A549 (cell line): ENCODE results near the gene CSE1L. TPM values are rescaled to one million over a fixed set of nuclear protein-coding genes. Genes with fewer than 3 reads are reported as not detected.
"Not testable (repeated sequence)": the region's sequence is repeated elsewhere in the genome, so short reads cannot be mapped to it uniquely, and the experiment has no call there.

Experiments
- ATAC-seq, 2 experiments: fragments of 200-7000 bp in 1 of 2; fragments of >200 bp in 1 of 2; cut with Nextera tagmentation in 1 of 2; cut with Tn5 transposase in 1 of 2; 3 replicates each; pipeline versions ENCODE4 v1.8.0 to v1.9.1; 2018 to 2020; ENCODE audit warnings: mild to moderate bottlenecking in 1 of 2, moderate library complexity in 1 of 2
- CTCF ChIA-PET: fragments of 300-600 bp; sonication (Branson Sonifier 250); formaldehyde crosslinking; extraction: SDS; loops from one replicate; lab custom pipeline; 2021; ENCODE audit warnings: antibody characterized with exemption, inconsistent platforms; lab: Yijun Ruan, JAX
- POLR2A ChIA-PET: fragments of 350-600 bp; formaldehyde crosslinking; extraction: SDS; loops from one replicate; lab custom pipeline; 2021; ENCODE audit warnings: antibody characterized with exemption, inconsistent platforms; lab: Yijun Ruan, JAX
- DNase-seq, 2 experiments: peaks; one replicate each; pipeline versions ENCODE4 v3.0.0 to v3.0.0-alpha.2; 2011 to 2016; ENCODE audit warnings: low read depth in 1 of 2, low spot score in 1 of 2
- FAIRE-seq: peaks from 2 replicates; lab custom pipeline; 2011; peaks lifted over from hg19 to GRCh38; lab: Jason Lieb, UNC
- H3K27ac ChIP-seq, 2 experiments: fragments of >200 bp; sonication (Bioruptor Twin); formaldehyde crosslinking; 3 replicates each; pipeline ENCODE4 v1.5.1; 2016 to 2017
- H3K4me1 ChIP-seq: fragments of >200 bp; sonication (Bioruptor Twin); formaldehyde crosslinking; 3 replicates; pipeline ENCODE4 v1.6.1; 2016
- H3K4me2 ChIP-seq: fragments of >200 bp; sonication (Bioruptor Twin); formaldehyde crosslinking; 3 replicates; pipeline ENCODE4 v1.6.1; 2016
- H3K4me3 ChIP-seq: fragments of >200 bp; sonication (Bioruptor Twin); formaldehyde crosslinking; 3 replicates; pipeline ENCODE4 v1.5.1; 2016
- H3K9me3 ChIP-seq: fragments of >200 bp; sonication (Bioruptor Twin); formaldehyde crosslinking; 3 replicates; pipeline ENCODE4 v1.6.1; 2016
- CTCF ChIP-seq: fragments of >200 bp; sonication (Bioruptor Twin); formaldehyde crosslinking; IDR thresholded peaks from 3 replicates; pipeline ENCODE4 v1.5.1; 2016
- FOSL2 ChIP-seq, 2 experiments: fragments of 450-650 bp in 1 of 2; fragments of >200 bp in 1 of 2; sonication (Bioruptor Twin) in 1 of 2; formaldehyde crosslinking; IDR thresholded peaks; 2 replicates each; pipeline versions ENCODE4 v1.5.0 to v1.6.1; 2016 to 2020; ENCODE audit warnings: mild to moderate bottlenecking in 1 of 2, moderate library complexity in 1 of 2
- HEYL ChIP-seq: fragments of 250-450 bp; sonication (Bioruptor Pico); IDR thresholded peaks from 2 replicates; pipeline ENCODE4 v1.8.0; 2021; ENCODE audit warnings: mild to moderate bottlenecking, moderate library complexity
- HOXA7 ChIP-seq: fragments of 250-450 bp; sonication (Bioruptor Pico); IDR thresholded peaks from 2 replicates; pipeline ENCODE4 v1.5.0; 2020; ENCODE audit warnings: mild to moderate bottlenecking, moderate library complexity
- JUNB ChIP-seq: fragments of >200 bp; sonication (Bioruptor Twin); formaldehyde crosslinking; IDR thresholded peaks from 2 replicates; pipeline ENCODE4 v1.6.1; 2016
- MAFK ChIP-seq: fragments of 450-650 bp; IDR thresholded peaks from 2 replicates; pipeline ENCODE4 v1.6.1; 2014; ENCODE audit not compliant: partially characterized antibody
- MYC ChIP-seq: IDR thresholded peaks from 2 replicates; pipeline ENCODE4 v1.6.1; 2012; ENCODE audit warnings: mild to moderate bottlenecking, inconsistent platforms, low read length, improper control_type of control experiment, borderline replicate concordance
- NFE2L2 ChIP-seq: fragments of 150-350 bp; conservative IDR thresholded peaks from 2 replicates; pipeline ENCODE4 v1.6.1; 2014; ENCODE audit warnings: low read length
- NR3C1 ChIP-seq: fragments of >200 bp; sonication (Bioruptor Twin); formaldehyde crosslinking; IDR thresholded peaks from 3 replicates; pipeline ENCODE4 v1.6.1; 2017
- RAD21 ChIP-seq, 2 experiments: fragments of >200 bp in 1 of 2; sonication (Bioruptor Twin) in 1 of 2; formaldehyde crosslinking in 1 of 2; IDR thresholded peaks in 1 of 2; conservative IDR thresholded peaks in 1 of 2; 2 replicates in 1 of 2; 3 replicates in 1 of 2; pipeline ENCODE4 v1.6.1; 2012 to 2018; ENCODE audit warnings: inconsistent platforms in 1 of 2
- RARB ChIP-seq: fragments of 250-450 bp; sonication (Bioruptor Pico); IDR thresholded peaks from 2 replicates; pipeline ENCODE4 v1.8.0; 2021; ENCODE audit warnings: mild to moderate bottlenecking, moderate library complexity
- RCOR1 ChIP-seq: fragments of 150-350 bp; IDR thresholded peaks from 2 replicates; pipeline ENCODE4 v1.6.1; 2014; ENCODE audit warnings: antibody characterized with exemption, low read length, low read depth
- REST ChIP-seq: fragments of 200-600 bp; sonication (generic); IDR thresholded peaks from 2 replicates; pipeline ENCODE4 v1.6.1; 2016; ENCODE audit warnings: antibody characterized with exemption, mild to moderate bottlenecking, moderate library complexity
- SMC3 ChIP-seq: fragments of >200 bp; sonication (Bioruptor Twin); formaldehyde crosslinking; IDR thresholded peaks from 3 replicates; pipeline ENCODE4 v1.6.1; 2018; ENCODE audit warnings: inconsistent platforms
- whole genome bisulfite sequencing: methylation state at CpG from one replicate; pipeline ENCODE4 v1.1.6; 2017; ENCODE audit errors: missing lambda C conversion rate; 5-methylcytosine and 5-hydroxymethylcytosine counted together
- polyA plus RNA-seq, 4 experiments: library from polyadenylated mRNA; depleted of rRNA in 3 of 4; stranded (reverse); fragments of >200 nt; fragmentation: RNase III in 1 of 4; extraction: RNeasy Plus Mini Kit Qiagen cat#74134 plus additional on column Dnase treatment in 1 of 4; gene quantifications; 2 replicates in 3 of 4; 3 replicates in 1 of 4; pipeline ENCODE4 v1.2.3, GENCODE V29; 2011 to 2017

Gene CSE1L
- polyA plus RNA-seq, 2 of the 4 experiments (the other 2 are of a cell fraction) = 116 to 125 TPM

- Histone ChIP-seq H3K9me3 (no peaks in the 10 kb centered on the region), H3K27ac (no peak overlapping the region), H3K4me2 (no peak overlapping the region)
- no peak for FAIRE-seq
- WGBS = 49% methylated on average over 5 of the region's 5 CpGs
- TF ChIP-seq NFE2L2 = no peak
- no peak for TF ChIP-seq JUNB
- TF ChIP-seq MYC = no peak
- no peak for TF ChIP-seq HOXA7 (CRISPR knock-in tag)
- peak; percentile 73 to 74 for TF ChIP-seq RAD21 (conservative IDR thresholded peaks at IDR 0.05 in 1 of 2, IDR thresholded peaks at IDR 0.05 in 1 of 2)
- TF ChIP-seq MAFK = peak; percentile 46
- TF ChIP-seq CTCF = peak; percentile 81
- TF ChIP-seq RCOR1 = no peak
- no peak for TF ChIP-seq FOSL2 (IDR thresholded peaks at IDR 0.05)
- no peak for TF ChIP-seq FOSL2 (CRISPR knock-in tag; IDR thresholded peaks at IDR 0.05)
- peak; percentile 61; the same call in 2 of the 3 replicates for TF ChIP-seq SMC3
- TF ChIP-seq, all 56 proteins: peak for 4
- Histone ChIP-seq H3K4me1 (no peaks in the 10 kb centered on the region), H3K4me3 (no peak overlapping the region)
- ATAC-seq (peak; percentile 75 to 89), DNase-seq (peak; percentile 57 to 73)
- ChIA-PET POLR2A (interaction anchor here (1.2 to 2.4 kb wide), 2 partner anchors 84 to 86 kb away, joined by 3 to 12 read pairs; partner anchors contain the start of gene DDX27), CTCF (interaction anchor here (0.6 to 8.5 kb wide), 48 partner anchors 9 to 392 kb away, joined by 3 to 140 read pairs (median 5); partner anchors contain the start of gene DDX27)
Observed at GRCh38 chr20:49132995-49133478, 86.9 kb downstream of the CSE1L start.

- peak; percentile 30 to 43; a peak in 3 of 6 replicates for ATAC-seq
- POLR2A ChIA-PET = interaction anchor here (2.4 kb wide), 1 partner anchor 85 kb away, joined by 12 read pairs; the partner anchor contains the start of gene DDX27
- H3K27ac ChIP-seq = no peak overlapping the region
- H3K9me3 ChIP-seq = no peaks in the 10 kb centered on the region
- H3K4me3 ChIP-seq = no peak overlapping the region
- 92% methylated on average over 3 of the region's 3 CpGs for WGBS
- no peak for FAIRE-seq
- DNase-seq = no peak
- no peaks in the 10 kb centered on the region for H3K4me1 ChIP-seq
- no peak for TF ChIP-seq RARB
- no peak for TF ChIP-seq SMC3
- no peak for TF ChIP-seq RAD21 (conservative IDR thresholded peaks at IDR 0.05 in 1 of 2, IDR thresholded peaks at IDR 0.05 in 1 of 2)
- no peak for TF ChIP-seq NR3C1
- TF ChIP-seq HEYL (CRISPR knock-in tag) = no peak
- H3K4me2 ChIP-seq = no peak overlapping the region
- CTCF ChIA-PET = interaction anchor here (0.7 to 8.5 kb wide), 30 partner anchors 9 to 155 kb away, joined by 3 to 140 read pairs (median 7); partner anchors contain the start of gene DDX27
Observed at GRCh38 chr20:49133571-49133970, 87.5 kb downstream of the CSE1L start.

- WGBS = 88% methylated on average over 8 of the region's 8 CpGs
- H3K4me3 ChIP-seq, H3K9me3 ChIP-seq, POLR2A ChIA-PET, ATAC-seq, DNase-seq, FAIRE-seq, H3K27ac ChIP-seq, H3K4me1 ChIP-seq, H3K4me2 ChIP-seq: not testable (repeated sequence)
- peak; percentile 60; the same call in 1 of the 2 replicates for TF ChIP-seq REST
- CTCF ChIA-PET = interaction anchor here (0.6 to 8.5 kb wide), 9 partner anchors 8 to 499 kb away, joined by 3 to 140 read pairs (median 14); no protein-coding TSS in a partner anchor
Observed at GRCh38 chr20:49134797-49135196, 88.7 kb downstream of the CSE1L start.
